Panc1 (cell line): ENCODE results near the gene UBE2Q2. TPM values are rescaled to one million over a fixed set of nuclear protein-coding genes. Genes with fewer than 3 reads are reported as not detected.

ENCODE experiments used
- ATAC-seq: fragments of 200-7000 bp; cut with Tn5 transposase; 2 replicates; pipeline ENCODE4 v1.9.1; 2020; ENCODE audit warnings: mild to moderate bottlenecking, moderate library complexity
- BruUV-seq: library from RNA; stranded (reverse); fragments of 400-500 nt; replicated peaks from 2 replicates; lab custom pipeline; 2021; lab: Mats Ljungman, UMichigan
- CTCF ChIA-PET: fragments of 300-600 bp; sonication (Branson Sonifier 250); formaldehyde crosslinking; loops from one replicate; lab custom pipeline; 2022; ENCODE audit warnings: antibody characterized with exemption; lab: Charles Lee
- POLR2A ChIA-PET: fragments of 300-600 bp; sonication (Branson Sonifier 250); formaldehyde crosslinking; loops from one replicate; lab custom pipeline; 2022; ENCODE audit warnings: antibody characterized with exemption; lab: Charles Lee
- DNase-seq: peaks from one replicate; pipeline ENCODE4 v3.0.0-alpha.2; 2010; ENCODE audit warnings: low read depth, low spot score
- H3K27ac ChIP-seq: 2 replicates; pipeline ENCODE4 v1.5.1; 2011; ENCODE audit warnings: mild to moderate bottlenecking, low read length, inconsistent platforms
- H3K27me3 ChIP-seq: fragments of 200-500 bp; sonication (Bioruptor generic); 2 replicates; pipeline ENCODE4 v1.6.0; 2014; ENCODE audit warnings: low read length, inconsistent platforms; ENCODE audit not compliant: control insufficient read depth, insufficient read depth
- H3K36me3 ChIP-seq: fragments of 200-500 bp; sonication (Bioruptor generic); 2 replicates; pipeline ENCODE4 v1.5.1; 2014; ENCODE audit warnings: inconsistent platforms, mild to moderate bottlenecking, low read length, moderate library complexity; ENCODE audit not compliant: control insufficient read depth, insufficient read depth
- H3K4me1 ChIP-seq: 2 replicates; pipeline ENCODE4 v1.5.1; 2011; ENCODE audit warnings: inconsistent platforms, mild to moderate bottlenecking, low read length, moderate library complexity; ENCODE audit not compliant: control insufficient read depth, insufficient read depth
- H3K4me3 ChIP-seq, 2 experiments: 2 replicates each; pipeline ENCODE4 v1.5.1; 2011 to 2012; ENCODE audit warnings: low read depth in 2 of 2, low read length in 2 of 2, mild to moderate bottlenecking in 2 of 2, inconsistent platforms in 1 of 2, moderate library complexity in 1 of 2
- H3K9me3 ChIP-seq: fragments of 200-500 bp; sonication (Bioruptor generic); 2 replicates; pipeline ENCODE4 v1.5.1; 2014; ENCODE audit warnings: low read depth, mild to moderate bottlenecking, inconsistent platforms, low read length, moderate library complexity; ENCODE audit not compliant: control insufficient read depth, insufficient read depth
- POLR2AphosphoS5 ChIP-seq: IDR thresholded peaks from 2 replicates; pipeline ENCODE4 v1.6.1; 2012; ENCODE audit warnings: mild to moderate bottlenecking, low read depth, low read length, moderate library complexity
- SIN3A ChIP-seq: IDR thresholded peaks from 2 replicates; pipeline ENCODE4 v1.6.1; 2012; ENCODE audit warnings: low read depth, mild to moderate bottlenecking, low read length, moderate library complexity, borderline replicate concordance; ENCODE audit not compliant: insufficient read depth
- TCF7L2 ChIP-seq: IDR thresholded peaks from 2 replicates; pipeline ENCODE4 v1.6.1; 2011; ENCODE audit warnings: mild to moderate bottlenecking, low read depth, low read length, inconsistent platforms
- in situ Hi-C: cut with HindIII; loops from 2 replicates; pipeline ENCODE4 v1.10.0; 2016; ENCODE audit warnings: low sequenced_read_pairs, low pct_unique_long_range_greater_than_20kb
- intact Hi-C: fragments of 100-400 bp; cut with micrococcal nuclease; formaldehyde crosslinking; loops from one replicate; pipeline ENCODE4 v1.10.0; 2022; ENCODE audit not compliant: unreplicated experiment
- total RNA-seq: library from RNA; stranded (reverse); gene quantifications from one replicate; pipeline ENCODE4 v1.2.1, GENCODE V29; 2021; ENCODE audit not compliant: unreplicated experiment
- TF ChIP-seq, protein P1 (sequence below), 2 experiments: IDR thresholded peaks; 2 replicates each; pipeline ENCODE4 v1.6.1; 2011 to 2012; ENCODE audit warnings: low read depth in 2 of 2, control low read depth in 1 of 2, low read length in 1 of 2, mild to moderate bottlenecking in 1 of 2, moderate library complexity in 1 of 2; ENCODE audit not compliant: insufficient read depth in 1 of 2
- TF ChIP-seq, protein P2 (sequence below): fragments of 450-650 bp; IDR thresholded peaks from 2 replicates; pipeline ENCODE4 v1.5.1; 2017; ENCODE audit warnings: mild to moderate bottlenecking

Gene UBE2Q2
- total RNA-seq, 1 experiment from 2014 or later, result 39.2 TPM

DNA sequence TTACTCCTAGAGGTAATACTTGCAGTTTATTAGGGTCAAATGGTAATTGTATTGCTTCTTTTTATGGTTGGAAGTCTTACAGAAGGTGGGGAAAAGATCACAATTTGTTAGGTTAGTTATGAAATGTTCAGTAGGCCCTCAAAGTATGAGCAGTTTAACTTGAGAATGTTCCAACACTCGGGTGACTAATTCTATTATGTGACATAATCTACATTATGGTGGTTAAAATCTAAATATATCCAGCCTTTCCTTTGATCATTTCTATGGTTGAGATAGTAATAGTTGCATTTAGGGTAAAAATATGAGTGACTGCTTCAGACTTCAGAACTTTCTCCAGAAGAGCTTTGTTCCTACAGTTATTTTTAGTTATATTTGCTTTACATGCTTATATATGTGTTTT is 40.8 kb downstream of the UBE2Q2 start:
- CTCF ChIA-PET, result no interaction called here

DNA sequence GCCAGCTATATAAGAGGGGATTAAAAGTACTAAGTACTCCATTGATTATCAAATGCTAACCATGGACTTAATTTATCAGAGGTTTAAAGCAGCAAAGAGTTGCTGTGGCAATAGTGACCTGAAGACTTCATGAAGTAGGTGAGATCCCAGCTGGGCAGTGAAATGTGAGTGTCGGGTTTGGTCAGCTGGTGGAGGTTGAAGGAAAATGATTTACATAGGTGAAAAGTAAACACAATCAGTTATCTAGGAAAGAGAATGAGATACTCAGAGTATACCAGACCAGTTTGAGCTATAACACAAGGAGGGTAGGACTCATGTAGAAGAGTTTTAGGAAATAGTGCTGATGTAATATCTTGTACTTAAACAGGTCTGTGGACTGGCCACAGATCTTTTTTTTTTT is 43.9 kb downstream of the UBE2Q2 start:
- in situ Hi-C loops (no loop called here), intact Hi-C loops (no loop called here)
- ATAC-seq (no peak), DNase-seq (no peak)
- no peaks in the 10 kb centered on the region for H3K9me3 ChIP-seq
- H3K4me3 ChIP-seq, result no peak overlapping the region
- TF ChIP-seq TCF7L2 (no peak), SIN3A (no peak), POLR2AphosphoS5 (no peak)
- TF ChIP-seq, protein P1, sequence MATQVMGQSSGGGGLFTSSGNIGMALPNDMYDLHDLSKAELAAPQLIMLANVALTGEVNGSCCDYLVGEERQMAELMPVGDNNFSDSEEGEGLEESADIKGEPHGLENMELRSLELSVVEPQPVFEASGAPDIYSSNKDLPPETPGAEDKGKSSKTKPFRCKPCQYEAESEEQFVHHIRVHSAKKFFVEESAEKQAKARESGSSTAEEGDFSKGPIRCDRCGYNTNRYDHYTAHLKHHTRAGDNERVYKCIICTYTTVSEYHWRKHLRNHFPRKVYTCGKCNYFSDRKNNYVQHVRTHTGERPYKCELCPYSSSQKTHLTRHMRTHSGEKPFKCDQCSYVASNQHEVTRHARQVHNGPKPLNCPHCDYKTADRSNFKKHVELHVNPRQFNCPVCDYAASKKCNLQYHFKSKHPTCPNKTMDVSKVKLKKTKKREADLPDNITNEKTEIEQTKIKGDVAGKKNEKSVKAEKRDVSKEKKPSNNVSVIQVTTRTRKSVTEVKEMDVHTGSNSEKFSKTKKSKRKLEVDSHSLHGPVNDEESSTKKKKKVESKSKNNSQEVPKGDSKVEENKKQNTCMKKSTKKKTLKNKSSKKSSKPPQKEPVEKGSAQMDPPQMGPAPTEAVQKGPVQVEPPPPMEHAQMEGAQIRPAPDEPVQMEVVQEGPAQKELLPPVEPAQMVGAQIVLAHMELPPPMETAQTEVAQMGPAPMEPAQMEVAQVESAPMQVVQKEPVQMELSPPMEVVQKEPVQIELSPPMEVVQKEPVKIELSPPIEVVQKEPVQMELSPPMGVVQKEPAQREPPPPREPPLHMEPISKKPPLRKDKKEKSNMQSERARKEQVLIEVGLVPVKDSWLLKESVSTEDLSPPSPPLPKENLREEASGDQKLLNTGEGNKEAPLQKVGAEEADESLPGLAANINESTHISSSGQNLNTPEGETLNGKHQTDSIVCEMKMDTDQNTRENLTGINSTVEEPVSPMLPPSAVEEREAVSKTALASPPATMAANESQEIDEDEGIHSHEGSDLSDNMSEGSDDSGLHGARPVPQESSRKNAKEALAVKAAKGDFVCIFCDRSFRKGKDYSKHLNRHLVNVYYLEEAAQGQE (IDR thresholded peaks at IDR 0.05; ENCODE audit: insufficient read depth in 1 of 2, low read depth in 2 of 2, low read length in 1 of 2), result no peak
- TF ChIP-seq, protein P2, sequence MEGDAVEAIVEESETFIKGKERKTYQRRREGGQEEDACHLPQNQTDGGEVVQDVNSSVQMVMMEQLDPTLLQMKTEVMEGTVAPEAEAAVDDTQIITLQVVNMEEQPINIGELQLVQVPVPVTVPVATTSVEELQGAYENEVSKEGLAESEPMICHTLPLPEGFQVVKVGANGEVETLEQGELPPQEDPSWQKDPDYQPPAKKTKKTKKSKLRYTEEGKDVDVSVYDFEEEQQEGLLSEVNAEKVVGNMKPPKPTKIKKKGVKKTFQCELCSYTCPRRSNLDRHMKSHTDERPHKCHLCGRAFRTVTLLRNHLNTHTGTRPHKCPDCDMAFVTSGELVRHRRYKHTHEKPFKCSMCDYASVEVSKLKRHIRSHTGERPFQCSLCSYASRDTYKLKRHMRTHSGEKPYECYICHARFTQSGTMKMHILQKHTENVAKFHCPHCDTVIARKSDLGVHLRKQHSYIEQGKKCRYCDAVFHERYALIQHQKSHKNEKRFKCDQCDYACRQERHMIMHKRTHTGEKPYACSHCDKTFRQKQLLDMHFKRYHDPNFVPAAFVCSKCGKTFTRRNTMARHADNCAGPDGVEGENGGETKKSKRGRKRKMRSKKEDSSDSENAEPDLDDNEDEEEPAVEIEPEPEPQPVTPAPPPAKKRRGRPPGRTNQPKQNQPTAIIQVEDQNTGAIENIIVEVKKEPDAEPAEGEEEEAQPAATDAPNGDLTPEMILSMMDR, result no peak
- no peaks in the 10 kb centered on the region for H3K4me1 ChIP-seq
- no TSS peak for BruUV-seq
- POLR2A ChIA-PET, result interaction anchor here (0.5 to 0.6 kb wide), 2 partner anchors 19 to 20 kb away, joined by 4 read pairs; no protein-coding TSS in a partner anchor
- no peaks in the 10 kb centered on the region; the same call in 1 of the 2 replicates for H3K36me3 ChIP-seq
- no peaks in the 10 kb centered on the region for H3K27me3 ChIP-seq
- CTCF ChIA-PET, result no interaction called here
- H3K27ac ChIP-seq, result no peak overlapping the region

More for the DNA sequence above, 40.8 kb downstream of the UBE2Q2 start:
- Histone ChIP-seq H3K36me3 (no peaks in the 10 kb centered on the region), H3K27me3 (no peaks in the 10 kb centered on the region), H3K27ac (no peak overlapping the region), H3K4me3 (no peak overlapping the region), H3K9me3 (no peaks in the 10 kb centered on the region), H3K4me1 (no peaks in the 10 kb centered on the region)
- in situ Hi-C loops, result no loop called here
- BruUV-seq, result no TSS peak
- POLR2A ChIA-PET, result no interaction called here
- TF ChIP-seq SIN3A, result no peak
- TF ChIP-seq POLR2AphosphoS5, result no peak
- TF ChIP-seq, protein P1 (IDR thresholded peaks at IDR 0.05; ENCODE audit: insufficient read depth in 1 of 2, low read depth in 2 of 2, low read length in 1 of 2), result no peak
- TF ChIP-seq, protein P2, result no peak
- TF ChIP-seq TCF7L2, result no peak
- no peak for ATAC-seq
- no peak for DNase-seq
- intact Hi-C loops, result no loop called here
